ENCODE measurements around the gene GAREM1. TPM values are rescaled to one million over a fixed set of nuclear protein-coding genes. Genes with fewer than 3 reads are reported as not detected.
"Not testable (repeated sequence)": the region's sequence is repeated elsewhere in the genome, so short reads cannot be mapped to it uniquely, and the experiment has no call there.

Gene GAREM1
- total RNA-seq, 1 donor from 2014 or later, result 8.6 TPM

GRCh38 chr18:32244881-32245280 lies 225.8 kb downstream of the GAREM1 start:
- H3K4me3 ChIP-seq, result no peak overlapping the region
- H3K36me3 ChIP-seq, result no peaks in the 10 kb centered on the region
- H3K27ac ChIP-seq (replicated peaks), result no peak overlapping the region
- H3K9me3 ChIP-seq (replicated peaks), result no peaks in the 10 kb centered on the region
- no peak for DNase-seq
- intact Hi-C loops (cut with micrococcal nuclease), result no loop called here
- H3K27me3 ChIP-seq (ENCODE audit: low read depth), result no peaks in the 10 kb centered on the region
- no peak for TF ChIP-seq CTCF (IDR thresholded peaks at IDR 0.05; ENCODE audit: borderline replicate concordance)
- H3K4me1 ChIP-seq, result no peaks in the 10 kb centered on the region

- H3K9me3 ChIP-seq (replicated peaks), result no peaks in the 10 kb centered on the region
- TF ChIP-seq CTCF (IDR thresholded peaks at IDR 0.05; ENCODE audit: borderline replicate concordance), result no peak
- H3K27me3 ChIP-seq (ENCODE audit: low read depth), result no peaks in the 10 kb centered on the region
- H3K4me1 ChIP-seq, result no peaks in the 10 kb centered on the region
- no peak overlapping the region for H3K27ac ChIP-seq (replicated peaks)
- intact Hi-C loops (cut with micrococcal nuclease), result no loop called here
- no peak overlapping the region for H3K4me3 ChIP-seq
- DNase-seq, result no peak
- no peaks in the 10 kb centered on the region for H3K36me3 ChIP-seq
These were observed 227.3 kb downstream of the GAREM1 start for GRCh38 chr18:32243358-32243757.

- H3K27me3 ChIP-seq (ENCODE audit: low read depth), result no peaks in the 10 kb centered on the region
- no peak for TF ChIP-seq CTCF (IDR thresholded peaks at IDR 0.05; ENCODE audit: borderline replicate concordance)
- no peak for DNase-seq
These were observed 228.3 kb downstream of the GAREM1 start for GRCh38 chr18:32242395-32242794.

GRCh38 chr18:32238635-32239268 lies 231.9 kb downstream of the GAREM1 start:
- H3K27ac ChIP-seq (replicated peaks), result no peak overlapping the region
- H3K36me3 ChIP-seq, result no peaks in the 10 kb centered on the region
- intact Hi-C loops (cut with micrococcal nuclease), result no loop called here
- H3K9me3 ChIP-seq (replicated peaks), result peaks cover 2% of the 10 kb centered on the region
- H3K4me1 ChIP-seq, result no peaks in the 10 kb centered on the region
- no peak for TF ChIP-seq CTCF (IDR thresholded peaks at IDR 0.05; ENCODE audit: borderline replicate concordance)
- DNase-seq, result no peak
- no peaks in the 10 kb centered on the region for H3K27me3 ChIP-seq (ENCODE audit: low read depth)
- H3K4me3 ChIP-seq, result no peak overlapping the region

More at GRCh38 chr18:32242395-32242794, 228.3 kb downstream of the GAREM1 start:
- no peaks in the 10 kb centered on the region for H3K9me3 ChIP-seq (replicated peaks)
- H3K36me3 ChIP-seq, result no peaks in the 10 kb centered on the region
- no peaks in the 10 kb centered on the region for H3K4me1 ChIP-seq
- H3K27ac ChIP-seq (replicated peaks), result no peak overlapping the region
- no peak overlapping the region for H3K4me3 ChIP-seq
- intact Hi-C loops (cut with micrococcal nuclease), result no loop called here

- no peak for DNase-seq
- TF ChIP-seq CTCF (IDR thresholded peaks at IDR 0.05; ENCODE audit: borderline replicate concordance), result no peak
- Histone ChIP-seq H3K4me3 (no peak overlapping the region), H3K36me3 (no peaks in the 10 kb centered on the region), H3K27ac (replicated peaks) (no peak overlapping the region), H3K4me1 (no peaks in the 10 kb centered on the region), H3K27me3 (ENCODE audit: low read depth) (no peaks in the 10 kb centered on the region), H3K9me3 (replicated peaks) (peaks cover 2% of the 10 kb centered on the region)
- intact Hi-C loops (cut with micrococcal nuclease), result no loop called here
These were observed 233.6 kb downstream of the GAREM1 start for GRCh38 chr18:32237049-32237448.

- H3K4me1 ChIP-seq; H3K27ac ChIP-seq (replicated peaks); H3K4me3 ChIP-seq; H3K36me3 ChIP-seq; H3K27me3 ChIP-seq (ENCODE audit: low read depth); H3K9me3 ChIP-seq (replicated peaks); DNase-seq; intact Hi-C loops (cut with micrococcal nuclease): not testable (repeated sequence)
These were observed 237.3 kb downstream of the GAREM1 start for GRCh38 chr18:32233348-32233747.

Data from left ventricle myocardium inferior (tissue), 1 donor.